A673 (cell line): ENCODE measurements around the gene FMNL3. TPM values are rescaled to one million over a fixed set of nuclear protein-coding genes. Genes with fewer than 3 reads are reported as not detected.

Source experiments
- BruUV-seq: library from RNA; stranded (reverse); fragments of 400-500 nt; replicated peaks from 2 replicates; lab custom pipeline; 2021; lab: Mats Ljungman, UMichigan
- CTCF ChIA-PET: fragments of 300-600 bp; sonication (Branson Sonifier 250); formaldehyde crosslinking; loops from one replicate; lab custom pipeline; 2022; ENCODE audit warnings: antibody characterized with exemption; lab: Charles Lee
- POLR2A ChIA-PET: fragments of 300-600 bp; sonication (Branson Sonifier 250); formaldehyde crosslinking; loops from one replicate; lab custom pipeline; 2022; ENCODE audit warnings: antibody characterized with exemption; ENCODE audit not compliant: low non-redundant PET; lab: Charles Lee
- DNase-seq: peaks from one replicate; pipeline ENCODE4 v3.0.0-alpha.2; 2015; ENCODE audit warnings: low spot score
- H3K27ac ChIP-seq: fragments of 200-600 bp; sonication (generic); 2 replicates; pipeline ENCODE4 v1.5.1; 2016; ENCODE audit warnings: mixed run types, low read depth, mild to moderate bottlenecking, mixed read lengths, antibody characterized with exemption, low read length; ENCODE audit not compliant: poor library complexity, severe bottlenecking
- H3K27me3 ChIP-seq: fragments of 200-600 bp; sonication (generic); replicated peaks from 2 replicates; pipeline ENCODE4 v1.6.1; 2017; ENCODE audit warnings: mixed run types, low read depth, mild to moderate bottlenecking, mixed read lengths, antibody characterized with exemption, low read length; ENCODE audit not compliant: insufficient read depth, poor library complexity
- H3K36me3 ChIP-seq: fragments of 200-600 bp; sonication (generic); 2 replicates; pipeline ENCODE4 v1.6.1; 2016; ENCODE audit warnings: mixed run types, mild to moderate bottlenecking, mixed read lengths, antibody characterized with exemption, low read length; ENCODE audit not compliant: insufficient read depth, poor library complexity, severe bottlenecking
- H3K4me1 ChIP-seq: fragments of 200-600 bp; sonication (generic); 2 replicates; pipeline ENCODE4 v1.6.1; 2017; ENCODE audit warnings: mixed run types, mild to moderate bottlenecking, mixed read lengths, antibody characterized with exemption, low read length; ENCODE audit not compliant: insufficient read depth, poor library complexity, severe bottlenecking
- H3K4me3 ChIP-seq: fragments of 200-600 bp; sonication (generic); 2 replicates; pipeline ENCODE4 v1.5.1; 2016; ENCODE audit warnings: low read depth, mixed run types, mild to moderate bottlenecking, mixed read lengths, low read length; ENCODE audit not compliant: poor library complexity, severe bottlenecking
- H3K9me3 ChIP-seq: fragments of 200-600 bp; sonication (generic); 2 replicates; pipeline ENCODE4 v1.6.1; 2016; ENCODE audit warnings: mixed run types, low read depth, mild to moderate bottlenecking, mixed read lengths, antibody characterized with exemption, low read length; ENCODE audit not compliant: poor library complexity, severe bottlenecking
- CTCF ChIP-seq: fragments of 300-800, 200-600 bp; sonication (generic); conservative IDR thresholded peaks from 2 replicates; pipeline ENCODE4 v1.5.1; 2017; ENCODE audit warnings: low read depth, mild to moderate bottlenecking, antibody characterized with exemption, low read length, moderate library complexity, mixed read lengths
- EZH2 ChIP-seq: fragments of 200-600 bp; sonication (generic); IDR thresholded peaks from 2 replicates; pipeline ENCODE4 v1.6.1; 2017; ENCODE audit warnings: borderline replicate concordance, low read depth, mild to moderate bottlenecking, mixed read lengths, antibody characterized with exemption, low read length; ENCODE audit not compliant: poor library complexity, severe bottlenecking
- intact Hi-C: fragments of 100-400 bp; cut with micrococcal nuclease; formaldehyde crosslinking; loops from one replicate; pipeline ENCODE4 v1.10.0; 2022; ENCODE audit not compliant: unreplicated experiment
- total RNA-seq: library from RNA; stranded (reverse); gene quantifications from 2 replicates; pipeline ENCODE4 v1.2.3, GENCODE V29; 2021

Gene FMNL3
- total RNA-seq, 1 experiment from 2014 or later = 22.0 TPM

GRCh38 chr12:49702676-49703215, 4.5 kb downstream of the FMNL3 start:
- CTCF ChIA-PET = interaction anchor here (1.7 kb wide), 1 partner anchor 39 kb away, joined by 4 read pairs; the partner anchor contains the start of gene TMBIM6
- TF ChIP-seq EZH2 (no peak), CTCF (no peak)
- DNase-seq = no peak
- H3K4me3 ChIP-seq = no peak overlapping the region
- H3K27me3 ChIP-seq = no peaks in the 10 kb centered on the region
- no peaks in the 10 kb centered on the region for H3K36me3 ChIP-seq
- POLR2A ChIA-PET = no interaction called here
- intact Hi-C loops = no loop called here
- peaks cover 2% of the 10 kb centered on the region for H3K9me3 ChIP-seq
- peaks cover 9% of the 10 kb centered on the region for H3K4me1 ChIP-seq
- no peak overlapping the region for H3K27ac ChIP-seq
- no TSS peak for BruUV-seq

GRCh38 chr12:49702009-49702408, 5.2 kb downstream of the FMNL3 start:
- ChIA-PET CTCF (interaction anchor here (1.7 kb wide), 1 partner anchor 39 kb away, joined by 4 read pairs; the partner anchor contains the start of gene TMBIM6), POLR2A (no interaction called here)
- TF ChIP-seq CTCF (no peak), EZH2 (no peak)
- BruUV-seq = no TSS peak
- Histone ChIP-seq H3K27me3 (no peaks in the 10 kb centered on the region), H3K36me3 (no peaks in the 10 kb centered on the region), H3K4me1 (peaks cover 9% of the 10 kb centered on the region), H3K9me3 (no peaks in the 10 kb centered on the region), H3K4me3 (no peak overlapping the region), H3K27ac (no peak overlapping the region)
- intact Hi-C loops = no loop called here
- no peak for DNase-seq

GRCh38 chr12:49698619-49699545, 8.3 kb downstream of the FMNL3 start:
- no TSS peak for BruUV-seq
- Histone ChIP-seq H3K9me3 (no peaks in the 10 kb centered on the region), H3K36me3 (no peaks in the 10 kb centered on the region), H3K4me1 (no peaks in the 10 kb centered on the region), H3K27me3 (no peaks in the 10 kb centered on the region), H3K27ac (no peak overlapping the region), H3K4me3 (no peak overlapping the region)
- TF ChIP-seq CTCF (no peak), EZH2 (no peak)
- ChIA-PET POLR2A (no interaction called here), CTCF (no interaction called here)
- DNase-seq = no peak
- intact Hi-C loops = no loop called here
